HG03097 (cell line): ENCODE results near the gene AMMECR1.
"Not testable (repeated sequence)": the region's sequence is repeated elsewhere in the genome, so short reads cannot be mapped to it uniquely, and the experiment has no call there.

Experiments
- ATAC-seq: cut with Tn5 transposase; IDR thresholded peaks from one replicate; pipeline ENCODE4 v1.9.1; 2021; ENCODE audit not compliant: unreplicated experiment, low FRiP score

Gene AMMECR1

DNA sequence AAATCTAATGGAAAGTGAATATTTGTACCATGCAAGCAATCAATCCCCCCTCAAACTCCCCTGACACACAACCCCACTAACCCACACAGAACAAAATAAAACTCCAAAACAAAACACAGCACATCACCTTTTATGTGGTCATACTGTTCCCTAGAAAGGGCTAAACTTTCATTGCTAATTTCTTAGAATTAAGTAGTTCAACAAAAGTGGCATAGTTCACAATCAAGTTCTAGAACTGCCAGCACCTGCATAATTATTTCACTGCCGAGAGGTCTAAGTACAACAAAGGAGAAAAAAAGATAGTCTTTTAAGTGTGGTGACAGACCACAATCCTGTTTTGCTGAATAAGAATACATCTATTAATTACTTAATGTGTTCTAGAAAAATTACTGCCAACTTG is 58.8 kb downstream of the AMMECR1 start:
- no peak for ATAC-seq

DNA sequence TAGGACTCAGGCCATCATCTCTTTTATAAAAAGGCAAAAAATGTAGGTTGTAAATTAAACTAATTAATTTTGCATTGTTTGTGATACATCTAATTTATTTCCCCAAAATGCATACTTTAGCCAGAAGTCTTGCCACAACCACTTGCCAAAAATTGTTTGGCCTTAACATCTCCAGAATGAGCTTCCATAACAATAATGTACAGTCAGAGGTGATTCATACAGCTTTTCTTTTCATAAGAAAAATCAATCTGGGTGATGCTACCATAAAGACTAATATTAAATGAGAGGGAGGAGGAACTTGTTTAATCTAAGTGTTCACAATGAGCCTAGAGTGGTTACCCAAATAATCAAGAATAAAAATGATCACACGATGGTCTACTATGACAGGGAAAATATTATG is 59.3 kb downstream of the AMMECR1 start:
- ATAC-seq = no peak

DNA sequence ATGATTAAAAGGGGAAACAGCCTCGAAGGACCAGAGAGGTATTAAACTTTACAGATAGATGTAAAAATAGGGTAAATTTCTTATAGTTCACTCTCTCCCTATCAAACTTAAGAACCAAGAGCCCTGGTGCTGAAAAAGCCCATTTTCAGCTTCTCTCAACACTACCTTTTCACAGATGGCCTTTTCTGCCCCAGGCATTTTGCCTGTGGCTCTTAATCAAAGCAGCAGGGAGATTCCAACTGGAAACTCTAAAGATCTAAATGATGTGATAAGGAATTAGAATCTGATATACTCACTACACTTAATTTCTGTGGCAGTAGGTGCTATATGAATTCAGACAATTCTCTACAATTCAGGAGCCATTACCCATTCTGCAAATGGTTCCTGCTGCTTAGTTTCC is 60.0 kb downstream of the AMMECR1 start:
- no peak for ATAC-seq

DNA sequence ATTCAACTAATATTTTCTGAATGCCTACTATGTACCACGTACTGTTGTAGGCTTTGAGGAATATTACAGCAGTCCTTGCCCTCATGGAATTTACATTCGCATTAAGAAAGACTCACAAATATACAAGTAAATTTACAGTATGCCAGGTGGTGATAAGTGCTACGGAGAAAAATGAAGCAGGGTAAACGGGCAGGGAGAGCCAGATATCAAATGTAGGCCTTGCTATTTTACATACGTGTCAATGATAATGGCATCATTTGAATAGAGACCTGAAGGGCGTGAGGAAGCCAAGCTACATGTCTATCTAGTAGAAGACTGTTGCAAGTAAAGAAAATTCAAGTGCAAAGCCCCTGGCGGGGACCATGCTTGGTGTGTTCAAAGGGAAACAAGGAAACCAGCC is 65.2 kb downstream of the AMMECR1 start:
- no peak for ATAC-seq

DNA sequence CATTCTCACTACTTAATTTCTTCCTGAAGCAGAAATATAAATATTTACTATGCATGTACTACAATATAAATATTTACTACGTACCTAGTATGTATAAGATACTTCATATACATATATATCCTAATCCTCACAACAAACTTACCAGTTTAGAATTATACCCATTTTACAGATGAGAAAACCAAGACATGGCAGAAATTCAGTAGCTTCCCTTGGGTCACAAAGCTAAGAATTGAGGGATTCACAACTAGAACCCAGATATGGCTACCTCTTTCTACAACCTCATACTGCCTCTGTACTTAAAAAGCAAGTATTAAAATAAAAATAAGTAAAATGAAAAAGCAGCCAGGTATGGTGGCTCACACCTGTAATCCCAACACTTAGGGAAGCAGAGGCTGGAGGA is 65.9 kb downstream of the AMMECR1 start:
- ATAC-seq = no peak

DNA sequence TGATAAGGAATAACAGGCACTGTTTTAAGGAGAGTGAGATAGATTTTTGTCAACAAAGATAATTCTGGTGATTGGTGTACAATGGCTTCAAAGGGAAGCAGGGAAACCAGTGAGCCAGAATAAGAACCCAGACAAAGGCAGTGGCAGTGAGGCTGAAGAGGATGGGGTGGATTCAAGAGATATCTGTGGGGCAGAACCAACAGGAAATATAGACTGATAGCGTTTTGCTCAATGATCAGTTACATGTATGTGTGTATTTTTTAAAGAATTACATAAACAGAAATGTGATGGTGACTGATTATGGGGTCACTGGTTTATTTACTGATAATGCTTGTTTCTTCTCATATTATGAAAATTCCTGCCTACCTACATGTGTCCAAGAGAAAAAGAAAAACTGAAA is 66.4 kb downstream of the AMMECR1 start:
- no peak for ATAC-seq

DNA sequence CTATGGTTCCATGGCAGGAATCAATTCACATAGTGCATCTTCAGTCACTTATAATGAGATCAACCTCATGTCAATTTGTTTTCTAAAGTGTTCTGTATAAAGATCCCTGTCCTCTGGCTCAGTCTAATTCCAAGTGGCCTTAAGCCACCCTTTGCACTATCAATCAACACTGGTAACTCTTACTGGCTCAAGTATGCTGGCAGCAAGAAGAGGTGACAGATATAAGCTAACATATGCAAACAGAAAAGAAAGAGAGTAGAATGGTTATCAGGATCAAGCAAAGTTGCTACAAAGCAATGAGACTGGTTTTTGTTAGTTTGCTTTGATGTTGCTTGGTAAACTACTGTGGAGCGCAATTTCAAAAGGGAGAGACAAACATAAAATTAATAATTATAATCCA is 67.0 kb downstream of the AMMECR1 start:
- ATAC-seq = no peak

DNA sequence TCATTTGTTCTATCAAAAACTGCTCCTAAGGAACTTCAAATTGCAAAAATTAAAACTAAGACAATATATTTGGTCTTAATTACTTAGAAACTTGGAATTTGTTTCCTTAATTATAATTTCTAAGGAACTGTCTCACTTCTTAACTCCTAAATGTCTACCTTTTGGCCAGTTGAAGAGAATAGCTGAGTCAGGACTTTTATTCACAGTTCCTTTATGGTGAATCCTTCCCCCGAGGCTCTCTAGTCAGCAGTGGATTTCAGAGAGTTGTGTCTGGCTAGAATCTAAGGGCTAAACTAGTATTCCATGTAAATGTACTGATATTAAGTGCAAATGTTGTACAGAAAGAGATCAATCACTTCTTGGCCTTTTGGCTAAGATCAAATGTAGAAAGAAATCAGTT is 69.3 kb downstream of the AMMECR1 start:
- no peak for ATAC-seq

DNA sequence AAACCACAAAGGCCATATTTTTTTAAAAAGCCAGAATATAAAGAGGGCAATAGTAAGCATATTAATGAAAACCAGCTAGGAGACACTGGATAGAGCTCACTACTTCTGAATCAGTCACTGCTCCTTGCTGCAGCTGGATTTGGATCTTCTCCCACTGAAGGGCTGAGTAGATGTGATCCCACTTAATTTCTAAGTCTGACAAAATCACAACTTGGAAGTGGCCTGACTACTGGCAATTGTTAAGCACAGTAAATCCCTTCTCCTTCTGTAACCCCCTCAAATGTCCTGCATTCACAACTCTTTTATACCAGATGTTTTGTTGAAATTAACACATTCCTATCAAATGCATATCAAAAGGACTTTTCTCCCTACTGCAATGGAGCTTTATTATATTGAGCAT is 72.9 kb downstream of the AMMECR1 start:
- no peak for ATAC-seq

DNA sequence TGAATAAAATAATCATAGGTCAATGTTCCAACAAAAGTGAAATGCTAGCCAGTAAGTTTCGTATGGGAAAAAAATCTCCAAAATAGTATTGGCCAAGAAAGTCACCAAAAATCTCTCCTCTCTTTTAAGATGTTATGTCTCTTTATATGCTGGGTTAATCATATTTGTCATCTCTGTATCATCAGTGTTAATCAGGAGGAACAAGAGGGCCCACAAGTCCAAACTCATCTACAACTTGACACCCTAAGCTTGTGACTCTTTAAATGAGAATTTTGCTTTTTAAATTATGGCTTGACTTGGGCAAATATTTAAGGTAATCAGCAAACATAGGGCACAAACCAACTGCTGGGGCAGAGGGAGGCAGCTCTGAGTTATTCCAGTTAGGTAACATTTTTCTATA is 75.5 kb downstream of the AMMECR1 start:
- ATAC-seq = no peak

DNA sequence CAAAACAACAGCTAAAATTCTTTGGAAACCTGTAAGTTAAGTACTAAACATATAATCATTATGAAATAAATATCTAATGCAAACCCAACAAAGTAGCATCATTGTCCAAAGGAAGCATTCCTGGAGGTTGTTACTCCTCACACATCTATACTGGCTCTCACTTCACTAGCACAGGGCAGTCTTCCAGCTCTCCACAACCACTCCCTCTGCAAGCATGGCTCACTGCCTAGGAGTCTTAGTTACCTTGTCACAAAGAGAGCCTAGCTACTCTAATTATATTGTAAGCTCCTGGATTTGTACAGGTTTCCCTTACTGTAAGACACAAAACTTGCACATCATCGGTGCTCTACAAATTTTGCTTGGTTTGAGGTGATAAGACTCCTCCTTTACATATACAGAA is 76.1 kb downstream of the AMMECR1 start:
- ATAC-seq = no peak

DNA sequence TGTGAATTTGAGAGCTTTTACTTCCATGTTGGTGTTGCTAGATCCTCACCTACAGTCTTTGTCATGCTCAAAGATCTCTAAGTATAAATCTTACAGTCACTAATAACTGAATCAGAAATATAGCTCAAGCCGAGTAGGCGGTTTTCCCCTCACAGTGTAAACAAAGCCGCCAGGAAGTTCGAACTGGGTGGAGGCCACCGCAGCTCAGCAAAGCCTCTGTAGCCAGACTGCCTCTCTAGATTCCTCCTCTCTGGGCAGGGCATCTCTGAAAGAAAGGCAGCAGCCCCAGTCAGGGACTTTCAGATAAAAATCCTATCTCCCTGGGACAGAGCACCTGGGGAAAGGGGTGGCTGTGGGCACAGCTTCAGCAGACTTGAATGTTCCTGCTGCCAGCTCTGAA is 79.6 kb downstream of the AMMECR1 start:
- ATAC-seq = not testable (repeated sequence)

DNA sequence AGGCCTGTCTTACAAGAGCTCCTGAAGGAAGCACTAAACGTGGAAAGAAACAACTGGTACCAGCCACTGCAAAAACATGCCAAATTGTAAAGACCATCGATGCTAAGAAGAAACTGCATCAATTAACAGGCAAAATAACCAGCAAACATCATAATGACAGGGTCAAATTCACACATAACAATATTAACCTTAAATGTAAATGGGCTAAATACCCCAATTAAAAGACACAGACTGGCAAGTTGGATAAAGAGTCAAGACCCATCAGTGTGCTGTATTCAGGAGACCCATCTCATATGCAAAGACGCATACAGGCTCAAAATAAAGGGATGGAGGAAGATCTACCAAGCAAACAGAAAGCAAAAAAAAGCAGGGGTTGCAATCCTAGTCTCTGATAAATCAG is 86.4 kb downstream of the AMMECR1 start:
- ATAC-seq = not testable (repeated sequence)

DNA sequence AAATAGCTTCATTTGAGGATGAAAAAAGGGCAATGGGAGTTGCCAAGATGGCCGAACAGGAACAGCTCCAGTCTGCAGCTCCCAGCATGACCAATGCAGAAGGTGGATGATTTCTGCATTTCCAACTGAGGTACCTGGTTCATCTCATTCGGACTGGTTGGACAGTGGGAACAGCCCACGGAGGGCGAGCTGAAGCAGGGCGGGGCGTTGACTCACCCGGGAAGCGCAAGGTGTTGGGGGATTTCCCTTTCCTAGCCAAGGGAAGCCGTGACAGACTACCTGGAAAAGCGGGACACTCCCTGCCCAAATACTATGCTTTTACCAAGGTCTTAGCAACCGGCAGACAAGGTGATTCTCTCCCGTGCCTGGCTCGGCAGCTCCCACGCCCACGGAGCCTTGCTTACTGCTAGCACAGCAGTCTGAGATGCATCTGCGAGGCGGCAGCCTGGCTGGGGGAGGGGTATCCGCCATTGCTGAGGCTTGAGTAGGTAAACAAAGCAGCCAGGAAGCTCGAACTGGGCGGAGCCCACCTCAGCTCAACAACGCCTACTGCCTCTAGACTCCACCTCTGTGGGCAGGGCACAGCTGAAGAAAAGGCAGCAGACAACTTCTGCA is 88.3 kb downstream of the AMMECR1 start:
- ATAC-seq = not testable (repeated sequence)

DNA sequence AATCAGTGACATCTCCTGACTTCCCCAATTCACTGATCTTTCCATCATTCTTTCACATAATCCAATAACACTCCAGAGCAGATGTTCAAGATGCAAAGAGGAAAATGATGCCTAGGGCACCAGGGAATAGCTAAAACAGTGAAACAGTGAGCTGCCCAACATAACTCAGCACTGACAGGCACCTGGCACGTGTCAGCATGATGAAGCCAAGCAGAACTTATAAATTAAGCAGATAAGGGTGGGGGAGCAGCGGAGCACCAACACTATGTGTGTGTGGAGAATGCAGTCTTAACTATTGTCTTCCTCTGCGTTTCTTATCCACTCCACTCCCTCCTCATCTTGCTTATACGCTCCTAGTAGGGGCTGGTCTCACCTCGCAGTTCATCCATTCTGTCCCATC is 89.4 kb downstream of the AMMECR1 start:
- no peak for ATAC-seq

DNA sequence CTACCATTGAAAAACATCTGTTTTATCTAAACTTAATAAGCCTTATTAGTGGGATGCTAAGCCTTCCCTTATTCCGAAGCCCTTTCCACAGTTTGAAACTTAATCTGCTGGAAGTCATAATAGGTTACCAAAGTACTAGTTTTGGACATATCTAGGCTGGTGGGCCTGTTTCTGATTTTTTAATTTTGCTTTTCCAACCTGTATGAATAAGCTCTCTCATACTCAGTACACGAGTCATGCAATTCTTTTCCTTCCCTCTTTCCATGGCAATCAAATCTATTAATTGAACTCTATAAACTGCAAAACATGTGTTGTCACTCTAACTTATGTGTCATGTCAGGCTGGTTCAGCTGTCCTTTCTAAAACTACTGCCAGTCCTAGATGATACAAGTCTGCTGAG is 91.0 kb downstream of the AMMECR1 start:
- no peak for ATAC-seq

DNA sequence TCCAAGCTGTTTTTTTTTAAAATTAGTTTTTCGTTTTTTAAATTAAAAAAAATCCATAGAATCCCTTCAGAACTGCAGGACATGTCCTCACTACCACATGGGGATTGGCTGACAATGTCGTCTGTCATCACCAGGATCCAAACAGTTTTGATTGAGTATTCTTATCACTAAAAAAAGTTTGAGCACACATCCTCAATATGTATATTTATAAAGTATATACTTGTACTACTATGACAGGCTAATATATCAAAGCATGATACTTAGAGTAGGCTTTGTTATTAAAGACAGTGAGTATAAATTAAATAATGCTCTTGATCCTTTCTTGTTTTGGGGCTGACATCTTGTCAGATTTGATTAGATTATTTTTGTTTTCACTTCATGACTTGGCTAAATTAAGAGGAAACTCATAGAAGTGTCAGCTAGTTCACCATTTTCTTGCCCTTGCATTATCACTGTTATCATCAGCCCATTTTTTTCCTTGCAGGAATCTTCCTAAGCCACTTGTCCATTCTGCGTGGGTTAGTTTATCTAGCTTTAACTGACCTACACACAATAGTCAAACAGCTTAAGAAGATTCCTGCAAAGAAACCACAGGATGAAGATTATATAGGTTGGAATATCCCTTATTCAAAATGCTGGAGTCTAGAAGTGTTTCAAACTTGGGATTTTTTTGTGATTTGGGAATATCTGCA is 92.8 kb downstream of the AMMECR1 start:
- ATAC-seq = no peak

DNA sequence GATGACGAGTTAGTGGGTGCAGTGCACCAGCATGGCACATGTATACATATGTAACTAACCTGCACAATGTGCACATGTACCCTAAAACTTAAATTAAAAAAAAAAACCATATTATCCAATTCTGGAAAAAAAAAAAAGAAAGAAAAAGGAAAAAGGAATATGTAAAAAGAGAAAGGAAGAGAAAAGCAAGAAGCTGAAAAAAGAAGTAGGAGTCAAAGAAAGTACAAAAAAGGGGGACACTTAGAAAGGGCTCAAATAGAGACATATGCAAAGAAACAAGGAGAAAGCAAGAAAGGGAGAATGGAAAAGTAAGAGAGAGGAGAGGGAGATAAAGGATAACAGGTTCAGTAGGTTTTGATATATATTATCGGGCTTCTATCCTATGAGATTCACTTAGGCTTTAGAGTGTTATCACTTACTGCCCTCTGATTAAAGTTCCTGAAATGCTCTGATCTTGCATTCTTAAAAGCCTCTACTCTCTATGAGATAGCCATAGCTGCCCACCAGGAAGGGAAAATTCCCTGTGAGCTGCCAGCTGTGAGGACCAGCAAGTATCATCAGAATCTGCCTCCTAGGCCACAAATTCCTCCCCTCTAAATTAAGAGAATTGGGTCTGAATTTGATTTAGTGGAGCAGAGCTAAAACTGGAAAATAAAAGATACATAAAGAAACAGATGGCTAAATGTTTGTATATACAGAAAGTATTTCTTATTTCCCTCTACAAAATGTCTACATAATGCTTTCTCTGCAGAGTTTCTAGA is 95.2 kb downstream of the AMMECR1 start:
- ATAC-seq = no peak

DNA sequence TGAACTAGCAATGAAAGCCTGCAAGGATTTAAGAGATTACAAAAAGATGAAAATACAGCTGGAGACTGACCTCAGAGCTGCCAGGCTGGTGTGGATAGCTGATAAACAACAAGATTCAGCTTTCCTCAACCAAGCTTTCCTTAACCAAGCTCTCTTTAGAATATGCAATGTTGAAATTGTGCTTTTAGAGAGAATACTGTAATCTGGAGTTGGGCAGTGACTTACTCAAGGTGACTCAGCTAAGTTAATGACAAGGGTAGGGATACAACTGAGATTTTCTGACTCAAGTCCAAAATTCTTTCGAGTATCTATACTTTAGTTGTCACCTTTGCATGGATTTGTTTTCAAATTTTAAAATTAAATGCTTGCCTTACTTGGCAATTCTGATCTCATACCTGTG is 98.0 kb downstream of the AMMECR1 start:
- ATAC-seq = no peak

DNA sequence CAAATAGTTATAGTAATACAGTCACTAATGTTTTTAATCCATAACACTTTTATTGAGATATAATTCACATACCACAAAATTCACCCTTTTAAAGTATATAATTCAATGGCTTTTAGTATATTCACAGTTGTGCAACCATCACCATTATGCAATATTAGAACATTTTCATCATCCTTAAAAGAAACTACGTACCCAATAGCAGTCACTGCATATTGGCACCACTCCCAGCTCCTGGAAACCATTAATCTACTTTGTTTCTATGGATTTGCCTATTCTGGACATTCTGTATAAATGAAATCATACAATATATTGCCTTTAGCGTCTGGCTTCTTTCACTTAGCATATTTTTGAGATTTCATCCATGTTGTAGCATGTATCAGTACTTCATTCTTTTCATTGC is 99.3 kb downstream of the AMMECR1 start:
- ATAC-seq = no peak

DNA sequence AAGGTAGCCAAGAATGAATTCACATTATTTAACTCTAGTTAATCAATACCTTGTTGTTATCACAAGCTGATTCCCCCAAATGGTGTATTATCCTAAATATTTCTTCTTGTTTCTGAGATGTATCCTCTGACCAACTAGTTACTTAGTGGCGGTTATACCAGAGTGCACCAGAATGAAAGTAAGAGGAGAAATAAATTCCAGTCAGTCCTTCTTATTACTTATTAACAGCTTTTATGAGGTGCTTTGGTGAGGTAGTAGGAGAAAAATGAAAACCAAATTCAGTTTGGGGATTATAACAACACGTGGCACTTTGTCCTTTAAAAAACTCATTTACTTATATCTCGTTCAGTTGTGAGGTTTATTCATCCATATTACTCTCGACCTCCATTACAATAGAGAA is 101.9 kb downstream of the AMMECR1 start:
- no peak for ATAC-seq

DNA sequence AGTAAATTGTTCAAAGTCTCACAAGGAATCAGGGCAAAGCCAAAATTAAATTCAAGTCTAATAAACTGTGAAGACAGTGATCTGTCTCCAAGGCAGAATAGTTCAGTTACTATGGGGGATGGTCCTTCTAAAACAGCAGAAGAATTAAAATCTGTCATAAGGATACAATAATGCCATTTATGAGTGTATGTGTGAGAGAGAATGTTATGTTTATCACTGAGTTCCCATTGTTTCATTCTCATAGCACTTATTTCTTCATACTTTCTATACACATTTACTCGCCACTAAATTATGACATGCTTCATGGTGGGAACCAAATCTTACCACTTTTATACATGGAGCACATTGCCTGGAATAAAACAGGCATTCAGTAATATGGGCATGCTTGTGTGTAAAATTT is 102.5 kb downstream of the AMMECR1 start:
- no peak for ATAC-seq
